ENCODE measurements around the gene PMIS2. TPM values are rescaled to one million over a fixed set of nuclear protein-coding genes. Genes with fewer than 3 reads are reported as not detected.

The PMIS2 gene
- total and polyA plus RNA-seq, 2 experiments from 2014 or later, result not detected

DNA sequence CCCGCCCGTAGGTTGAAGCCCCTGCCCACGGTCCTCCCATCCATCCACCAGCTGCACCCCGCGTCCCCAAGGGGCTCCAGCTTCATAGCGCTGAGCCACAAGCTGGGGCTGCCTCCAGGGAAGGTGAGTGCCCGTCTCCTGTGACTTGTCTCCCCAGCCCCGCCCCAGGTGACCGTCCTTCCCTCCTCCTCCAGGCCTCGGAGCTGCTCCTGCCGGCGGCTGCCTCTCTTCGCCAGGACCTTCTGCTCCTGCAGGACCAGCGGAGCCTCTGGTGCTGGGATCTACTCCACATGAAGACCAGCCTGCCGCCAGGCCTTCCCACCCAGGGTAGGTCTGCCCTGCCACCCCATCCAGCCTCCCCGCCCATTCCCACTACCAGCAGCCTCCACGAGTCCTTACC lies 34.0 kb downstream of the PMIS2 start:
- no peaks in the 10 kb centered on the region for H3F3A ChIP-seq (ENCODE audit: insufficient read depth)
- in situ Hi-C loops (cut with MboI), result no loop called here
- H3K4me1 ChIP-seq (ENCODE audit: insufficient read depth), result no peaks in the 10 kb centered on the region
- H3K36me3 ChIP-seq (ENCODE audit: low read depth), result no peaks in the 10 kb centered on the region
- H3K9ac ChIP-seq, result no peak overlapping the region
- no peaks in the 10 kb centered on the region for H3K9me2 ChIP-seq (ENCODE audit: insufficient read depth)
- no peak overlapping the region for H3K4me3 ChIP-seq
- H2AFZ ChIP-seq, result no peak overlapping the region
- TF ChIP-seq EZH2 (IDR thresholded peaks at IDR 0.05; ENCODE audit: insufficient read depth, poor library complexity, severe bottlenecking), result no peak
- no peak for TF ChIP-seq EZH2phosphoT487 (IDR thresholded peaks at IDR 0.05; ENCODE audit: insufficient read depth, low read depth)
- no peaks in the 10 kb centered on the region for H3K79me2 ChIP-seq (ENCODE audit: insufficient read depth)
- no peaks in the 10 kb centered on the region for H4K20me1 ChIP-seq (ENCODE audit: insufficient read depth)
- H3K9me3 ChIP-seq (ENCODE audit: low read depth), result no peaks in the 10 kb centered on the region
- 93 to 96% methylated on average over 13 to 17 of the region's 17 CpGs for WGBS, 2 experiments (ENCODE audit: low coverage in 1 of 2, low lambda C conversion rate in 2 of 2, missing lambda C conversion rate in 2 of 2)
- no peak overlapping the region for H3K4me2 ChIP-seq (ENCODE audit: unreplicated experiment)
- H3K27me3 ChIP-seq (replicated peaks; ENCODE audit: insufficient read depth), result no peaks in the 10 kb centered on the region
- H3K27ac ChIP-seq, result no peak overlapping the region
- no peak for DNase-seq

- H3K9me3 ChIP-seq (ENCODE audit: low read depth), result no peaks in the 10 kb centered on the region
- no peaks in the 10 kb centered on the region for H3K9me2 ChIP-seq (ENCODE audit: insufficient read depth)
- TF ChIP-seq EZH2 (IDR thresholded peaks at IDR 0.05; ENCODE audit: insufficient read depth, poor library complexity, severe bottlenecking) (no peak), EZH2phosphoT487 (IDR thresholded peaks at IDR 0.05; ENCODE audit: insufficient read depth, low read depth) (no peak)
- H3K4me3 ChIP-seq, result no peak overlapping the region
- no peak overlapping the region for H3K27ac ChIP-seq
- no peak overlapping the region for H3K4me2 ChIP-seq (ENCODE audit: unreplicated experiment)
- H3F3A ChIP-seq (ENCODE audit: insufficient read depth), result no peaks in the 10 kb centered on the region
- no peaks in the 10 kb centered on the region for H3K4me1 ChIP-seq (ENCODE audit: insufficient read depth)
- H2AFZ ChIP-seq, result no peak overlapping the region
- in situ Hi-C loops (cut with MboI), result no loop called here
- H3K27me3 ChIP-seq (replicated peaks; ENCODE audit: insufficient read depth), result no peaks in the 10 kb centered on the region
- DNase-seq, result no peak
- WGBS, 2 experiments (ENCODE audit: low coverage in 1 of 2, low lambda C conversion rate in 2 of 2, missing lambda C conversion rate in 2 of 2), result 96 to 97% methylated on average over 9 of the region's 9 CpGs
- no peaks in the 10 kb centered on the region for H4K20me1 ChIP-seq (ENCODE audit: insufficient read depth)
- H3K36me3 ChIP-seq (ENCODE audit: low read depth), result no peaks in the 10 kb centered on the region
- H3K9ac ChIP-seq, result no peak overlapping the region
- no peaks in the 10 kb centered on the region for H3K79me2 ChIP-seq (ENCODE audit: insufficient read depth)
Observed at GRCh38 chr19:35621708-35622107, 35.7 kb downstream of the PMIS2 start.

- no peaks in the 10 kb centered on the region for H3K79me2 ChIP-seq (ENCODE audit: insufficient read depth)
- in situ Hi-C loops (cut with MboI), result no loop called here
- H3K27me3 ChIP-seq (replicated peaks; ENCODE audit: insufficient read depth), result no peaks in the 10 kb centered on the region
- H3F3A ChIP-seq (ENCODE audit: insufficient read depth), result no peaks in the 10 kb centered on the region
- WGBS, 2 experiments (ENCODE audit: low coverage in 1 of 2, low lambda C conversion rate in 2 of 2, missing lambda C conversion rate in 2 of 2), result 92 to 93% methylated on average over 13 of the region's 13 CpGs
- DNase-seq, result no peak
- TF ChIP-seq EZH2 (IDR thresholded peaks at IDR 0.05; ENCODE audit: insufficient read depth, poor library complexity, severe bottlenecking), result no peak
- no peak for TF ChIP-seq EZH2phosphoT487 (IDR thresholded peaks at IDR 0.05; ENCODE audit: insufficient read depth, low read depth)
- no peaks in the 10 kb centered on the region for H3K36me3 ChIP-seq (ENCODE audit: low read depth)
- H3K27ac ChIP-seq, result no peak overlapping the region
- no peaks in the 10 kb centered on the region for H4K20me1 ChIP-seq (ENCODE audit: insufficient read depth)
- no peaks in the 10 kb centered on the region for H3K9me3 ChIP-seq (ENCODE audit: low read depth)
- H3K9me2 ChIP-seq (ENCODE audit: insufficient read depth), result no peaks in the 10 kb centered on the region
- no peak overlapping the region for H2AFZ ChIP-seq
- H3K4me1 ChIP-seq (ENCODE audit: insufficient read depth), result no peaks in the 10 kb centered on the region
- H3K9ac ChIP-seq, result no peak overlapping the region
- no peak overlapping the region for H3K4me2 ChIP-seq (ENCODE audit: unreplicated experiment)
- H3K4me3 ChIP-seq, result no peak overlapping the region
Observed at GRCh38 chr19:35622750-35623149, 36.8 kb downstream of the PMIS2 start.

GRCh38 chr19:35623327-35624010 lies 37.5 kb downstream of the PMIS2 start:
- 89 to 90% methylated on average over 6 of the region's 6 CpGs for WGBS, 2 experiments (ENCODE audit: low coverage in 1 of 2, low lambda C conversion rate in 2 of 2, missing lambda C conversion rate in 2 of 2)

More at GRCh38 chr19:35623327-35624010, 37.5 kb downstream of the PMIS2 start:
- Histone ChIP-seq H4K20me1 (ENCODE audit: insufficient read depth) (no peaks in the 10 kb centered on the region), H3K27me3 (replicated peaks; ENCODE audit: insufficient read depth) (no peaks in the 10 kb centered on the region), H3F3A (ENCODE audit: insufficient read depth) (no peaks in the 10 kb centered on the region), H3K27ac (no peak overlapping the region), H3K9ac (no peak overlapping the region), H3K36me3 (ENCODE audit: low read depth) (no peaks in the 10 kb centered on the region), H2AFZ (no peak overlapping the region), H3K4me2 (ENCODE audit: unreplicated experiment) (no peak overlapping the region), H3K4me3 (no peak overlapping the region), H3K4me1 (ENCODE audit: insufficient read depth) (no peaks in the 10 kb centered on the region), H3K9me2 (ENCODE audit: insufficient read depth) (no peaks in the 10 kb centered on the region), H3K9me3 (ENCODE audit: low read depth) (no peaks in the 10 kb centered on the region), H3K79me2 (ENCODE audit: insufficient read depth) (no peaks in the 10 kb centered on the region)
- TF ChIP-seq EZH2 (IDR thresholded peaks at IDR 0.05; ENCODE audit: insufficient read depth, poor library complexity, severe bottlenecking) (no peak), EZH2phosphoT487 (IDR thresholded peaks at IDR 0.05; ENCODE audit: insufficient read depth, low read depth) (no peak)
- DNase-seq, result no peak
- in situ Hi-C loops (cut with MboI), result no loop called here
